Activated B cell treated with CpG ODN at 0.5 μM for 24 hours (primary cell): ENCODE data around the gene PFKFB4. TPM values are rescaled to one million over a fixed set of nuclear protein-coding genes. Genes with fewer than 3 reads are reported as not detected.

Source experiments
- ATAC-seq: fragments of 200-7000 bp; cut with Tn5 transposase; one replicate; pipeline ENCODE4 v1.10.0; 2021; ENCODE audit warnings: low read depth, mild to moderate bottlenecking, moderate library complexity
- CTCF ChIA-PET: fragments of 350-600 bp; sonication (Branson Sonifier 250); formaldehyde crosslinking; loops from one replicate; lab custom pipeline; 2021; ENCODE audit warnings: antibody characterized with exemption; lab: Charles Lee
- POLR2A ChIA-PET: fragments of 350-600 bp; sonication (Branson Sonifier 250); formaldehyde crosslinking; loops from one replicate; lab custom pipeline; 2021; ENCODE audit warnings: antibody characterized with exemption; lab: Charles Lee
- DNase-seq: peaks from one replicate; pipeline ENCODE4 v3.0.0; 2022
- H3K27ac Mint-ChIP-seq: one replicate; pipeline ENCODE4 v1.8.0; 2020; ENCODE audit warnings: mixed read lengths
- H3K27me3 Mint-ChIP-seq: one replicate; pipeline ENCODE4 v1.8.0; 2021; ENCODE audit warnings: mixed read lengths
- H3K36me3 Mint-ChIP-seq: one replicate; pipeline ENCODE4 v1.8.0; 2021; ENCODE audit warnings: low read depth, mixed read lengths
- H3K4me1 Mint-ChIP-seq: one replicate; pipeline ENCODE4 v1.8.0; 2021; ENCODE audit warnings: mixed read lengths
- H3K4me3 Mint-ChIP-seq: one replicate; pipeline ENCODE4 v1.8.0; 2020; ENCODE audit warnings: mild to moderate bottlenecking, mixed read lengths
- H3K9me3 Mint-ChIP-seq: one replicate; pipeline ENCODE4 v1.8.0; 2020; ENCODE audit warnings: mixed read lengths
- CTCF ChIP-seq: fragments of 200-600 bp; IDR thresholded peaks from one replicate; pipeline ENCODE4 v1.8.0; 2022; ENCODE audit warnings: antibody characterized with exemption, mild to moderate bottlenecking
- intact Hi-C: fragments of 100-400 bp; cut with micrococcal nuclease; formaldehyde crosslinking; loops from one replicate; pipeline ENCODE4 v1.15.1; 2024
- total RNA-seq: library from RNA; stranded (reverse); gene quantifications from 2 replicates; pipeline ENCODE4 v1.2.3, GENCODE V29; 2022

PFKFB4 gene
- total RNA-seq, 1 donor from 2014 or later: 3.2 TPM

GRCh38 chr3:48564667-48565066 is 8.1 kb upstream of the PFKFB4 start:
- H3K36me3 Mint-ChIP-seq: no peaks in the 10 kb centered on the region
- no peaks in the 10 kb centered on the region for H3K27me3 Mint-ChIP-seq
- ChIA-PET CTCF (no interaction called here), POLR2A (no interaction called here)
- TF ChIP-seq CTCF: no peak
- peaks cover 14% of the 10 kb centered on the region for H3K4me1 Mint-ChIP-seq
- no peak overlapping the region for H3K27ac Mint-ChIP-seq
- no peaks in the 10 kb centered on the region for H3K9me3 Mint-ChIP-seq
- intact Hi-C loops: no loop called here
- H3K4me3 Mint-ChIP-seq: no peak overlapping the region
- ATAC-seq (no peak), DNase-seq (no peak)

- no peak for TF ChIP-seq CTCF
- H3K36me3 Mint-ChIP-seq: no peaks in the 10 kb centered on the region
- no peaks in the 10 kb centered on the region for H3K9me3 Mint-ChIP-seq
- intact Hi-C loops: no loop called here
- peaks cover 14% of the 10 kb centered on the region for H3K4me1 Mint-ChIP-seq
- no peaks in the 10 kb centered on the region for H3K27me3 Mint-ChIP-seq
- H3K27ac Mint-ChIP-seq: no peak overlapping the region
- ChIA-PET POLR2A (no interaction called here), CTCF (no interaction called here)
- no peak overlapping the region for H3K4me3 Mint-ChIP-seq
- no peak for DNase-seq
- ATAC-seq: no peak
Observed at GRCh38 chr3:48564022-48564421, 7.4 kb upstream of the PFKFB4 start.

DNA sequence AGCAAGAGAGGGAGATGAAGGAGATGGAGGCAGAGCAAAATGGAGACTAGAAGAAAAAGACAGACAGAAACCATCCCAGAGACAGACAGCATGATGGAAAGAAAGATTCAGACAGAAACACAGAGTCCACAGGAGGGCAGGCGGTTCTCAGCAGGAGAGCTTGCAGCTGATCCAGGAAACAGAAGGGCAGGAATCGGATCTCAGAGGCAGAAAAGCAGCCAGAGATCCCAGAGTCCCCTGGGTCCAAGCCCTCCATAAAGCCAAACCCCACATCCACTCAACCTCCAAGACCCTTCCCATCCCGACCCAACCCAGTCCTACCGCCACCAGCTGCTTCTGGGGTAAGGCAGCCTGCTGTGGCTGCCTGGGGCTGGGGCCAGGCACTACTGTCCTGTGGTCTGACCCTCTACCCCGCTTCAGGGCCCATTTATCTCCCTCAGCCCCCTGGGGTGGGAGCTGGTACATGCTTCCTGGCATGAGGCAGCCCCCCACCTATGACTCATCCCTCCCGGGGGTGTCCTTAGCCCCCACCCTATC is 6.8 kb upstream of the PFKFB4 start, which contains the start of gene UCN2:
TSS of gene UCN2 (minus strand) at position 400 of the 537 bp plus-strand sequence. CDS start 657 bp downstream, outside the sequence.
- no peak for TF ChIP-seq CTCF
- ChIA-PET CTCF (no interaction called here), POLR2A (interaction anchor here (0.6 kb wide), 1 partner anchor 328 kb away, joined by 7 read pairs; no protein-coding TSS in a partner anchor)
- Mint-ChIP-seq H3K4me1 (peaks cover 17% of the 10 kb centered on the region), H3K4me3 (no peak within 1 kb of the TSS), H3K36me3 (no peaks in the 10 kb centered on the region), H3K27ac (no peak within 1 kb of the TSS), H3K27me3 (no peaks in the 10 kb centered on the region), H3K9me3 (no peaks in the 10 kb centered on the region)
- intact Hi-C loops: no loop called here
- no peak for DNase-seq
- no peak for ATAC-seq

GRCh38 chr3:48562367-48563095 is 5.9 kb upstream of the PFKFB4 start:
- no peak for ATAC-seq
- DNase-seq: no peak
- no peaks in the 10 kb centered on the region for H3K27me3 Mint-ChIP-seq
- H3K4me1 Mint-ChIP-seq: peaks cover 23% of the 10 kb centered on the region
- ChIA-PET POLR2A (interaction anchor here (0.6 kb wide), 1 partner anchor 86 kb away, joined by 5 read pairs; no protein-coding TSS in a partner anchor), CTCF (no interaction called here)
- no peak overlapping the region for H3K4me3 Mint-ChIP-seq
- no peaks in the 10 kb centered on the region for H3K36me3 Mint-ChIP-seq
- no peaks in the 10 kb centered on the region for H3K9me3 Mint-ChIP-seq
- no peak overlapping the region for H3K27ac Mint-ChIP-seq
- intact Hi-C loops: no loop called here
- no peak for TF ChIP-seq CTCF

DNA sequence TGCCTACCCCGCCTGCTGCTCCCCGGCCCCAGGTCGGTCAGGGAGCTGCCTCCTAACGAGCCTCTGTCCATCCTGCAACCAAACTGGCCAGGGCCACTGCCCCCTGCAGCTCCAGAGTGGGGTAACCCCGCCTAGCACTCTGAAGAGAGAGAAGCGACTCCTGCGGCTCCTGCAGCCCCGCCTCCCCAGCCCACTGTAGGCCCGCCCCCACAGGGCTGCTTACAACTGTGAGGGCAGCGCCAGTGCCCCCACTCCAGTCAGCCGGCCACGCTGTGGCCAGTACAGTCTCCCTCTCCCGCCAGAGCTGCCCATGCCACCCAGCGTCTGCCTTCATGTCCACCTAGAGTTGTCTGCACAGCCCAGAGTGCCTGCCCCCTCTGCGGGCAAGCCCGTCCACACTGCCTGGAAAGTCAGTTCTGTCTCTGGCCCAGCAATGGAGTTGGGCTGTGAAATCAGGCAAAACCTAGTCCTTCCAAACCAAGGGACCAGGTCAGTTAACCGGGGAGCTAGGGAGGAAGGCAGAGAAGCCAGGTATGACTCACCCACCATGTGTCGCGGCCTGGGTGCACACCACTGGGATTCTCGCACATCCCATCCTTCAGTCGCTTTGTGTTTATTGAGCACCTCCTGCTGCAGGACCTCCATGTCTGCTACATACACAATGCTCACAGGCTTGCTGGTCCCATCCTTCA is 4.6 kb upstream of the PFKFB4 start:
- DNase-seq: no peak
- H3K27ac Mint-ChIP-seq: no peak overlapping the region
- no peak overlapping the region for H3K4me3 Mint-ChIP-seq
- intact Hi-C loops: no loop called here
- H3K4me1 Mint-ChIP-seq: peaks cover 30% of the 10 kb centered on the region
- no peak for TF ChIP-seq CTCF
- ChIA-PET POLR2A (no interaction called here), CTCF (interaction anchor here (1.5 kb wide), 1 partner anchor 12 kb away, joined by 4 read pairs; no protein-coding TSS in a partner anchor)
- no peaks in the 10 kb centered on the region for H3K36me3 Mint-ChIP-seq
- no peak for ATAC-seq
- H3K27me3 Mint-ChIP-seq: no peaks in the 10 kb centered on the region
- H3K9me3 Mint-ChIP-seq: no peaks in the 10 kb centered on the region
